DOHH2 (cell line): ENCODE data around the gene MTHFSD.

ENCODE experiments used
- H3F3A ChIP-seq: fragments of 200-600 bp; sonication (generic), shearing (Covaris generic); 2 replicates; pipeline ENCODE4 v1.6.0; 2016; ENCODE audit warnings: antibody characterized with exemption, mild to moderate bottlenecking; ENCODE audit not compliant: control insufficient read depth, insufficient read depth
- H3K27ac ChIP-seq: fragments of 200-600 bp; sonication (generic); 2 replicates; pipeline ENCODE4 v1.5.1; 2014; ENCODE audit warnings: low read depth, mild to moderate bottlenecking, low read length, moderate library complexity
- H3K27me3 ChIP-seq: fragments of 200-600 bp; sonication (generic); 2 replicates; pipeline ENCODE4 v1.6.1; 2014; ENCODE audit warnings: mild to moderate bottlenecking, low read length, mixed read lengths; ENCODE audit not compliant: control insufficient read depth
- H3K36me3 ChIP-seq: fragments of 200-600 bp; sonication (generic); 2 replicates; pipeline ENCODE4 v1.6.1; 2014; ENCODE audit warnings: mild to moderate bottlenecking, low read length, moderate library complexity, mixed read lengths; ENCODE audit not compliant: control insufficient read depth
- H3K4me1 ChIP-seq: fragments of 200-600 bp; sonication (generic); 2 replicates; pipeline ENCODE4 v1.6.1; 2014; ENCODE audit warnings: mild to moderate bottlenecking, low read length, mixed read lengths; ENCODE audit not compliant: control insufficient read depth
- H3K4me2 ChIP-seq: fragments of 200-600 bp; sonication (generic); 2 replicates; pipeline ENCODE4 v1.6.0; 2014; ENCODE audit warnings: mild to moderate bottlenecking, low read length, moderate library complexity
- H3K4me3 ChIP-seq: fragments of 200-600 bp; sonication (generic); 2 replicates; pipeline ENCODE4 v1.5.1; 2014; ENCODE audit warnings: mild to moderate bottlenecking, low read length, mixed read lengths
- H3K79me2 ChIP-seq: fragments of 200-600 bp; sonication (generic); 2 replicates; pipeline ENCODE4 v1.6.1; 2014; ENCODE audit warnings: mild to moderate bottlenecking, low read length, mixed read lengths; ENCODE audit not compliant: control insufficient read depth
- H3K9me2 ChIP-seq: fragments of 200-600 bp; sonication (generic); replicated peaks from 2 replicates; pipeline ENCODE4 v1.6.1; 2014; ENCODE audit warnings: mild to moderate bottlenecking, low read length, mixed read lengths; ENCODE audit not compliant: control insufficient read depth
- H3K9me3 ChIP-seq: fragments of 200-600 bp; sonication (generic); 2 replicates; pipeline ENCODE4 v1.6.1; 2014; ENCODE audit warnings: antibody characterized with exemption, low read length, mixed read lengths; ENCODE audit not compliant: control insufficient read depth, insufficient read depth
- H4K20me1 ChIP-seq: fragments of 200-600 bp; sonication (generic); 2 replicates; pipeline ENCODE4 v1.6.0; 2014; ENCODE audit warnings: low read depth, mild to moderate bottlenecking, antibody characterized with exemption, low read length, moderate library complexity; ENCODE audit not compliant: control insufficient read depth, insufficient read depth
- EZH2phosphoT487 ChIP-seq: fragments of 200-600 bp; sonication (generic); IDR thresholded peaks from 2 replicates; pipeline ENCODE4 v1.6.1; 2017; ENCODE audit warnings: borderline replicate concordance, mild to moderate bottlenecking, antibody characterized with exemption, low read length, moderate library complexity, mixed read lengths
- TF ChIP-seq, protein P1 (sequence below): fragments of 200-600 bp; sonication (generic); IDR thresholded peaks from one replicate; pipeline ENCODE4 v1.5.1; 2014; ENCODE audit warnings: antibody characterized with exemption, mild to moderate bottlenecking, low read depth, low read length; ENCODE audit not compliant: poor library complexity, severe bottlenecking

Gene MTHFSD

DNA sequence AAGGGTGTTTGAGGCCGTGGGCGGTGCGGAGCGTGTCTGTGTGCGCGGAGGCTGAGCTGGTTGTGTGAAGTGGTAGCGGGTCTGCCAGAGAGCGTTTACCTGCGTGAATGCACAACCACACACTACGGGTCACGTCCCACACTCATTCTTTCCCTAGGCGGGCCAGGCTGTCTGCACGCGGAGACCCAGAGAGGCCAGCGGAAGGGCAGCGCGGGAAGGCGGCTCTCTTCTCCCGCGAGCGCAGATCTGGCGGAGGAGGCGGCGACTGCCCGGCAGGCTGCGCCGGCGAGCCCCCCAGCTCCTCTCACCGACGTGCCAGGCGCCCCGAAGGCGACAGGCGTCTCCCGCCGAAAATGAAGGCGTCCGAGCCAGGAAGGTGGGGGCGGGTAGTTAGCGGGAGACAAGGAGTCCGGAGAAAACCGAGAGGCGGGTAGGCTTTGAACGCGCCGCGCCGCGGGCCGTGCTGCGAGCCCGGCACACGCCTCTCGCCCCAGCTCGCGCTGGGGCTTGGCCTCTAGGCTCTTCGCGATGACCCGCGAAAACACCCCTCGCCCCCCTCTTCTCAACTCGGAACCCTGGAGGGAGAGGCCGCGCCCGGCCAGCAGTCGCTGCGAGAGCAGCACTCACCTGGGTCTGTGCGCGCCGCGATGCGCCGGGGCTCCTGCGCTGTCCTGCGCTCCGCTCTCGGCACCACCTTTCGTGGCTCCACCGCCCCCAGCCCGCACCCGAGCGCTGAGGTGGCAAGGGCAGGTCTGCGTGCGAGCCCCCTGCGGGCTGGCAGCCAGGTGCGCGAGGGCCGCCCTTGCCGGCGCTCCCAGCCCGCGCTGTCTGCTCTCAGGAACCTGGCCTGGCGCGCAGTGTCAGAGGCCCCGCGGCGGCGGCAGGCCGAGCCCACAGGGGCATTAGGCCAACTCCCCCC is 46.7 kb downstream of the MTHFSD start:
- no peaks in the 10 kb centered on the region for H3K9me2 ChIP-seq
- no peak overlapping the region for H3K4me2 ChIP-seq
- H3F3A ChIP-seq: no peaks in the 10 kb centered on the region
- no peak overlapping the region for H3K4me3 ChIP-seq
- H3K36me3 ChIP-seq: no peaks in the 10 kb centered on the region
- no peak for TF ChIP-seq EZH2phosphoT487
- TF ChIP-seq, protein P1, sequence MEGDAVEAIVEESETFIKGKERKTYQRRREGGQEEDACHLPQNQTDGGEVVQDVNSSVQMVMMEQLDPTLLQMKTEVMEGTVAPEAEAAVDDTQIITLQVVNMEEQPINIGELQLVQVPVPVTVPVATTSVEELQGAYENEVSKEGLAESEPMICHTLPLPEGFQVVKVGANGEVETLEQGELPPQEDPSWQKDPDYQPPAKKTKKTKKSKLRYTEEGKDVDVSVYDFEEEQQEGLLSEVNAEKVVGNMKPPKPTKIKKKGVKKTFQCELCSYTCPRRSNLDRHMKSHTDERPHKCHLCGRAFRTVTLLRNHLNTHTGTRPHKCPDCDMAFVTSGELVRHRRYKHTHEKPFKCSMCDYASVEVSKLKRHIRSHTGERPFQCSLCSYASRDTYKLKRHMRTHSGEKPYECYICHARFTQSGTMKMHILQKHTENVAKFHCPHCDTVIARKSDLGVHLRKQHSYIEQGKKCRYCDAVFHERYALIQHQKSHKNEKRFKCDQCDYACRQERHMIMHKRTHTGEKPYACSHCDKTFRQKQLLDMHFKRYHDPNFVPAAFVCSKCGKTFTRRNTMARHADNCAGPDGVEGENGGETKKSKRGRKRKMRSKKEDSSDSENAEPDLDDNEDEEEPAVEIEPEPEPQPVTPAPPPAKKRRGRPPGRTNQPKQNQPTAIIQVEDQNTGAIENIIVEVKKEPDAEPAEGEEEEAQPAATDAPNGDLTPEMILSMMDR: no peak
- H3K27ac ChIP-seq: no peak overlapping the region
- H3K79me2 ChIP-seq: no peaks in the 10 kb centered on the region
- H4K20me1 ChIP-seq: no peaks in the 10 kb centered on the region
- no peaks in the 10 kb centered on the region; the same call in 1 of the 2 replicates for H3K4me1 ChIP-seq
- no peaks in the 10 kb centered on the region for H3K9me3 ChIP-seq
- H3K27me3 ChIP-seq: peaks cover 44% of the 10 kb centered on the region

DNA sequence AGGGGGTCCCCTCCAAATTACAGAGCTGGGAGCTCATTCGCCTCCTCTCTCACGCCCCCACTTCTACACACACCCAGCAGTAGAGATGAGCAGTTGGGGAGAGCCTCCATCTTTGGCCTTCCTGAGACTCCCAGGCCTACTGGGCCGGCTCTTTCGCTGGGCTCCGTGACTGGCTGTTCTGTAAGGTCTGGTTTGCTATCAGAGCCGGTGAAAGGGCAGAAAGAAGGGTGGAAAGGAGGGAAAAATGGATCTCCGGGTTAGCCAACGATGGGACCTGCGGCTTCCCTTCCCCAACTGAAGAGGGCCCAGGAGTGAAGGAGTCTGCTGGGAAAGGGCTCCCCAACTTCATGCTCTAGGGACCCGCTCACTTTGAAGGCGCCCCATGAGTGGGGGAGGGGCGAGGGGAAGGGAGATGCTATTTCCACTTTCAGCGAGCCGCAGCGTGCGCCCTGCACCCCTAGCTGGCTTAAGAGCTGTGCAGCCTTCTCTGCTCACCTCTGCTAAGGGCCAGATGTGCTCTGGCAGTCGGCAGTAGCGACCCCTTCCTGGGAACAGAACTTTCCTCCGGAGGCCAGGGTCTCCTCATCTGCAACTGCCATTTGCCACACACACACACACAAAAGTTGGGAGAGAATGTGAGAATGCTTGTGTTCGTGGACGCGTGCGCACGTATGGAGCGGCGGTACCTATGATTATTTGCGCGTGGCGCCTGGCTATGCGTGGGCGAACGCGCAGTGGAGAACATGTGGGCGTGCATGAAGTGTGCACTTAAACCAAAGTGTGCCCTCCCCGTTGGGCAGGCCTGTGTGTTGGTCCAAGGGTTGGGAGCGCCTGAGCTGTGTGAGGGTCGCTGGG is 47.6 kb downstream of the MTHFSD start:
- no peak overlapping the region for H3K4me2 ChIP-seq
- peaks cover 53% of the 10 kb centered on the region for H3K27me3 ChIP-seq
- no peak overlapping the region for H3K27ac ChIP-seq

DNA sequence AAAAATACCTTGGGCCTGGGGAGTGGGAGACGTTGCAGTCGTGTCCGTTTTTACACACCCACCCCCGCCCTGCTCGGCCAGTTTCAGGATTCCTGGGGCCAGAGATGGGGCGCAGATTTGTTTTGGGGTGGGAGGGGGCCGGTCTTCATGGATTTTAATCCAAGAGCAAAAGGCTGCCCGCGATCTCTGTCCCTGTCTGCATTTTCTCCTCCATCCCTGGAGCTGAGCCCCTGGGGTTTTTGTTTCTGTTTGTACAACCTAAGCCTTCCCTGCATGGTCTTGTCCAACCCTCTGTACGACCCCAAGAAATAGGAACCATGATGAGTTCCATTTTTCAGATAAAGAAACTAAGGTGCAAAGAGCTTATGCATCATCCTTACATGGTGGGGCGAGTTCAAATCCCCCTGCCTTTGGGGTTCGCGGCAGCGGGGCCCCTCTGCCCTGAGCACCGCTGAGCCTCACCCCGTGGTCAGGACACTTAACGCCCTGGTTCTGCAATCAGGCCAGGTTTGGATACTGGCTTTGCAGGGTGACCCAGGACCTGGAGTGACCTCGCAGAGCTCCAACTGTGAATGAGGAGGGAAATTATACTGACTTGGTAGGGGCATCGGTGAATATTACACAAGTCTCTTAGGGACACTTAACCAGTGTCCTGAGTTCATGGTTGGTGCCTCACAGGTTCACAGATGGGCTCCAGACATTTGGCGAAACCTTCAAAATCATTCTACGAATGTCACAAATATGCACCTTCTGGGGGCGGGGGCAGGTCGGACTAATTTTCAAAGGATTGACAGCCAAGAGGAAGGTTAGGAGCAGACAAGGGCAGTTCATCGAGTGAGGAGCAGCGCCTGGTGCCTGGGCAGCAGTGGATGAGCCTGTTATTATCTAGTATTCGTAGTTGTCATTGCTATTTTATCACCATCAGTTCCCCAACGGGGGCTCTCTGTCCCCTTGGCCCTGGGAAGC is 48.9 kb downstream of the MTHFSD start:
- no peak for TF ChIP-seq EZH2phosphoT487
- TF ChIP-seq, protein P1: no peak
- H3F3A ChIP-seq: no peaks in the 10 kb centered on the region
- H3K9me3 ChIP-seq: no peaks in the 10 kb centered on the region
- no peak overlapping the region for H3K27ac ChIP-seq
- peaks cover 65% of the 10 kb centered on the region for H3K27me3 ChIP-seq
- no peak overlapping the region for H3K4me3 ChIP-seq
- H4K20me1 ChIP-seq: no peaks in the 10 kb centered on the region
- no peak overlapping the region for H3K4me2 ChIP-seq
- H3K36me3 ChIP-seq: no peaks in the 10 kb centered on the region
- H3K4me1 ChIP-seq: no peaks in the 10 kb centered on the region; the same call in 1 of the 2 replicates
- no peaks in the 10 kb centered on the region for H3K9me2 ChIP-seq
- no peaks in the 10 kb centered on the region for H3K79me2 ChIP-seq

More for the DNA sequence above, 47.6 kb downstream of the MTHFSD start:
- Histone ChIP-seq H3K36me3 (no peaks in the 10 kb centered on the region), H3K9me3 (no peaks in the 10 kb centered on the region), H3K4me3 (no peak overlapping the region), H3K9me2 (no peaks in the 10 kb centered on the region), H3F3A (no peaks in the 10 kb centered on the region), H4K20me1 (no peaks in the 10 kb centered on the region), H3K4me1 (no peaks in the 10 kb centered on the region; the same call in 1 of the 2 replicates), H3K79me2 (no peaks in the 10 kb centered on the region)
- TF ChIP-seq, protein P1: no peak
- TF ChIP-seq EZH2phosphoT487: no peak
